DOHH2 (cell line): ENCODE data around the gene ATXN2.
"Not testable (repeated sequence)": the region's sequence is repeated elsewhere in the genome, so short reads cannot be mapped to it uniquely, and the experiment has no call there.

Experiments used
- H3F3A ChIP-seq: fragments of 200-600 bp; sonication (generic), shearing (Covaris generic); 2 replicates; pipeline ENCODE4 v1.6.0; 2016; ENCODE audit warnings: antibody characterized with exemption, mild to moderate bottlenecking; ENCODE audit not compliant: control insufficient read depth, insufficient read depth
- H3K27ac ChIP-seq: fragments of 200-600 bp; sonication (generic); 2 replicates; pipeline ENCODE4 v1.5.1; 2014; ENCODE audit warnings: low read depth, mild to moderate bottlenecking, low read length, moderate library complexity
- H3K27me3 ChIP-seq: fragments of 200-600 bp; sonication (generic); 2 replicates; pipeline ENCODE4 v1.6.1; 2014; ENCODE audit warnings: mild to moderate bottlenecking, low read length, mixed read lengths; ENCODE audit not compliant: control insufficient read depth
- H3K36me3 ChIP-seq: fragments of 200-600 bp; sonication (generic); 2 replicates; pipeline ENCODE4 v1.6.1; 2014; ENCODE audit warnings: mild to moderate bottlenecking, low read length, moderate library complexity, mixed read lengths; ENCODE audit not compliant: control insufficient read depth
- H3K4me1 ChIP-seq: fragments of 200-600 bp; sonication (generic); 2 replicates; pipeline ENCODE4 v1.6.1; 2014; ENCODE audit warnings: mild to moderate bottlenecking, low read length, mixed read lengths; ENCODE audit not compliant: control insufficient read depth
- H3K4me2 ChIP-seq: fragments of 200-600 bp; sonication (generic); 2 replicates; pipeline ENCODE4 v1.6.0; 2014; ENCODE audit warnings: mild to moderate bottlenecking, low read length, moderate library complexity
- H3K4me3 ChIP-seq: fragments of 200-600 bp; sonication (generic); 2 replicates; pipeline ENCODE4 v1.5.1; 2014; ENCODE audit warnings: mild to moderate bottlenecking, low read length, mixed read lengths
- H3K79me2 ChIP-seq: fragments of 200-600 bp; sonication (generic); 2 replicates; pipeline ENCODE4 v1.6.1; 2014; ENCODE audit warnings: mild to moderate bottlenecking, low read length, mixed read lengths; ENCODE audit not compliant: control insufficient read depth
- H3K9me2 ChIP-seq: fragments of 200-600 bp; sonication (generic); replicated peaks from 2 replicates; pipeline ENCODE4 v1.6.1; 2014; ENCODE audit warnings: mild to moderate bottlenecking, low read length, mixed read lengths; ENCODE audit not compliant: control insufficient read depth
- H3K9me3 ChIP-seq: fragments of 200-600 bp; sonication (generic); 2 replicates; pipeline ENCODE4 v1.6.1; 2014; ENCODE audit warnings: antibody characterized with exemption, low read length, mixed read lengths; ENCODE audit not compliant: control insufficient read depth, insufficient read depth
- H4K20me1 ChIP-seq: fragments of 200-600 bp; sonication (generic); 2 replicates; pipeline ENCODE4 v1.6.0; 2014; ENCODE audit warnings: low read depth, mild to moderate bottlenecking, antibody characterized with exemption, low read length, moderate library complexity; ENCODE audit not compliant: control insufficient read depth, insufficient read depth
- CTCF ChIP-seq: fragments of 200-600 bp; sonication (generic); IDR thresholded peaks from one replicate; pipeline ENCODE4 v1.5.1; 2014; ENCODE audit warnings: antibody characterized with exemption, mild to moderate bottlenecking, low read depth, low read length; ENCODE audit not compliant: poor library complexity, severe bottlenecking
- EZH2phosphoT487 ChIP-seq: fragments of 200-600 bp; sonication (generic); IDR thresholded peaks from 2 replicates; pipeline ENCODE4 v1.6.1; 2017; ENCODE audit warnings: borderline replicate concordance, mild to moderate bottlenecking, antibody characterized with exemption, low read length, moderate library complexity, mixed read lengths

ATXN2 gene

DNA sequence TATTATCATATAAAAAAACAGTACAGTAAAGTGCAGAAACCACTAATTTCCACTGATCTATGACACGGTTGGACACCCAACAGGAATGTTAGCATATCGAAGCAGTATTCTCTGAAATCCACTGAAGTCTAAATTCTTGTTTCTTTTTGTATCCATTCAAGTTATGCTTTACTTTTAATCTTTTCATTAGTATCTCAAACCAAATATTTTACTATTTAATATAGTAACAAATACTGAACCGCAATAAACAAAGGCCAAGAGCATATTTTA lies 41.1 kb downstream of the ATXN2 start:
- Histone ChIP-seq H3K4me3 (no peak overlapping the region), H3K79me2 (peaks cover 92% of the 10 kb centered on the region), H3F3A (peaks cover 2% of the 10 kb centered on the region; the same call in 1 of the 2 replicates), H3K9me2 (no peaks in the 10 kb centered on the region), H3K27me3 (no peaks in the 10 kb centered on the region), H4K20me1 (no peaks in the 10 kb centered on the region), H3K4me2 (no peak overlapping the region), H3K4me1 (no peaks in the 10 kb centered on the region), H3K9me3 (no peaks in the 10 kb centered on the region), H3K36me3 (peaks cover 25% of the 10 kb centered on the region), H3K27ac (no peak overlapping the region)
- TF ChIP-seq EZH2phosphoT487, result no peak
- TF ChIP-seq CTCF, result no peak

GRCh38 chr12:111557271-111558106 lies 41.6 kb downstream of the ATXN2 start:
- no peak overlapping the region for H3K4me2 ChIP-seq

DNA sequence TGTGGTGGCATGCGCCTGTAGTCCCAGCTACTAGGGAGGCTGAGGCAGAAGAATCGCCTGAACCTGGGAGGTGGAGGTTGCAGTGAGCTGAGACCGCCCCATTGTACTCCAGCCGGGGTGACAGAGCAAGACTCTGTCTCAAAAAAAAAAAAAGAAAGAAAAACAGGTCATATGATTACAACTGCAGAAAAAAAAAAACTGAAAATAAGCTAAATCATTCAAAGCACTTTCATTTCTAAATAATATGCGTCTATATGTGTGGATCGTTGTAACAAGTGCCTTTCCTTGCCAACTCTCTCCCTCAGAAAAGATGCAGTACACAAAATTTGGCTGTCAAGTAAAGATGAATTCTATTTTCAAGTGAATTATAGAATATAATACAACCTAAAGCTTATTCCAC lies 42.4 kb downstream of the ATXN2 start:
- H3K4me1 ChIP-seq, result no peaks in the 10 kb centered on the region
- H3F3A ChIP-seq, result peaks cover 4% of the 10 kb centered on the region
- H3K27me3 ChIP-seq, result no peaks in the 10 kb centered on the region
- H3K9me2 ChIP-seq, result no peaks in the 10 kb centered on the region
- H3K4me2 ChIP-seq, result no peak overlapping the region
- H3K4me3 ChIP-seq, result no peak overlapping the region
- no peak overlapping the region for H3K27ac ChIP-seq
- H3K36me3 ChIP-seq, result peaks cover 35% of the 10 kb centered on the region
- H4K20me1 ChIP-seq, result no peaks in the 10 kb centered on the region
- TF ChIP-seq EZH2phosphoT487, result no peak
- no peak for TF ChIP-seq CTCF
- H3K79me2 ChIP-seq, result peaks cover 85% of the 10 kb centered on the region
- no peaks in the 10 kb centered on the region for H3K9me3 ChIP-seq

More at GRCh38 chr12:111557271-111558106, 41.6 kb downstream of the ATXN2 start:
- H4K20me1 ChIP-seq, result no peaks in the 10 kb centered on the region
- peaks cover 27% of the 10 kb centered on the region for H3K36me3 ChIP-seq
- no peaks in the 10 kb centered on the region for H3K4me1 ChIP-seq
- TF ChIP-seq CTCF, result no peak
- no peak for TF ChIP-seq EZH2phosphoT487
- peaks cover 2% of the 10 kb centered on the region; the same call in 1 of the 2 replicates for H3F3A ChIP-seq
- H3K79me2 ChIP-seq, result peaks cover 88% of the 10 kb centered on the region
- H3K9me3 ChIP-seq, result no peaks in the 10 kb centered on the region
- H3K9me2 ChIP-seq, result no peaks in the 10 kb centered on the region
- H3K27me3 ChIP-seq, result no peaks in the 10 kb centered on the region
- no peak overlapping the region for H3K27ac ChIP-seq
- H3K4me3 ChIP-seq, result no peak overlapping the region

DNA sequence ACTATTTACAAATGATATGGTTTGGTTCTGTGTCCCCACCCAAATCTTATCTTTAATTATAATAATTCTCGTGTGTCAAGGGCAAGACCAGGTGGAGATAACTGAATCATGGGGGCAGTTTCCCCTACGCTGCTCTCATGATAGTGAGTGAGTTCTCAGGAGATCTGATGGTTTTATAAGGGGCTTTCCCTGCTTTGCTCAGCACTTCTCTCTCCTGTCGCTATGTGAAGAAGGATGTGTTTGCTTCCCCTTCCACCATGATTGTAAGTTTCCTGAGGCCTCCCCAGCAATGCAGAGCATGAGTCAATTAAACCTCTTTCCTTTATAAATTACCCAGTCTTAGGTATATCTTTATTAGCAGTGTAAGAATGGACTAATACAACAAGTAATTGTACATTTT lies 43.8 kb downstream of the ATXN2 start:
- not testable (repeated sequence) for H3K4me2 ChIP-seq, H3K9me3 ChIP-seq, H3F3A ChIP-seq, H3K27ac ChIP-seq, H3K4me3 ChIP-seq, H3K9me2 ChIP-seq, H3K4me1 ChIP-seq, H3K27me3 ChIP-seq, H4K20me1 ChIP-seq
- H3K36me3 ChIP-seq, result peaks cover 43% of the 10 kb centered on the region
- H3K79me2 ChIP-seq, result peaks cover 71% of the 10 kb centered on the region
